ENCODE measurements around the gene OPCML. TPM values are rescaled to one million over a fixed set of nuclear protein-coding genes. Genes with fewer than 3 reads are reported as not detected.

OPCML gene
- total RNA-seq, 2 donors from 2014 or later: 0.34 TPM; not detected in 1

DNA sequence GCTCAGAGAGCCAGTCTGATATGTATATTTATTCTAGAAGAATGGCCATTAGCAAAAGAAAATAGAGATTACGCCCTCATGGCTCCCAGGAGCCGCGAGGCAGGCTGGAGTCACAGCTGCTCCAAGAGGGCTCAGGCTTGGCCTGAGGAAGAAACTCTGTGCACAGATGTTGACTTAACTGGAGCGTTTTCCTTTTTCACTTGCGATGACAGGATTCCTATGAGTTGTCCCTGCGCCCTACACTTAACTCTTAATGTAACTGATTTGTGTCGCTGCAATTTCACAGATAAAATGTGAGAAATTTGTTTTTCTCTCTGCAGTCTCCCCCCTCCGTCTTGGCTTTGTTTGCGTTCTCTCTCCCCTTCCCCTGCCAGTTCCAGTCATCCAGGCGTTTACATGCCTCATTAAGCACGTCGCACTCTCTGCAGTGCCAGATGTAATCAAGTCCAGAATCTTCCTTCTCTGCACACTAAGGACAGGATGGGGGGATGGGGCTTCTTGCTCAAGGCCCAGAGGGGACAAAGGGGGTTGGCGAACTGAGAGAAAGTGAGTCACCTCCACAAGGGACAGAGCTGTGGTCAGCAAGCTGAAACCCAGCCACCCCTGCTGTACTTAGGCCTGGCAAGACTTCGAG is 1101.8 kb downstream of the OPCML start:
- DNase-seq (ENCODE audit: low spot score): no peak
- 15% methylated on average over 14 of the region's 14 CpGs for WGBS
- TF ChIP-seq, protein P1, sequence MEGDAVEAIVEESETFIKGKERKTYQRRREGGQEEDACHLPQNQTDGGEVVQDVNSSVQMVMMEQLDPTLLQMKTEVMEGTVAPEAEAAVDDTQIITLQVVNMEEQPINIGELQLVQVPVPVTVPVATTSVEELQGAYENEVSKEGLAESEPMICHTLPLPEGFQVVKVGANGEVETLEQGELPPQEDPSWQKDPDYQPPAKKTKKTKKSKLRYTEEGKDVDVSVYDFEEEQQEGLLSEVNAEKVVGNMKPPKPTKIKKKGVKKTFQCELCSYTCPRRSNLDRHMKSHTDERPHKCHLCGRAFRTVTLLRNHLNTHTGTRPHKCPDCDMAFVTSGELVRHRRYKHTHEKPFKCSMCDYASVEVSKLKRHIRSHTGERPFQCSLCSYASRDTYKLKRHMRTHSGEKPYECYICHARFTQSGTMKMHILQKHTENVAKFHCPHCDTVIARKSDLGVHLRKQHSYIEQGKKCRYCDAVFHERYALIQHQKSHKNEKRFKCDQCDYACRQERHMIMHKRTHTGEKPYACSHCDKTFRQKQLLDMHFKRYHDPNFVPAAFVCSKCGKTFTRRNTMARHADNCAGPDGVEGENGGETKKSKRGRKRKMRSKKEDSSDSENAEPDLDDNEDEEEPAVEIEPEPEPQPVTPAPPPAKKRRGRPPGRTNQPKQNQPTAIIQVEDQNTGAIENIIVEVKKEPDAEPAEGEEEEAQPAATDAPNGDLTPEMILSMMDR (IDR thresholded peaks at IDR 0.05): no peak
- no peak for TF ChIP-seq POLR2AphosphoS5 (IDR thresholded peaks at IDR 0.05)
- no peak for TF ChIP-seq POLR2A (IDR thresholded peaks at IDR 0.05)
- Histone ChIP-seq H3K4me1 (replicated peaks) (no peaks in the 10 kb centered on the region), H3K36me3 (no peaks in the 10 kb centered on the region), H3K4me3 (no peak overlapping the region), H3K27me3 (replicated peaks; ENCODE audit: insufficient read depth) (no peaks in the 10 kb centered on the region), H3K9me3 (no peaks in the 10 kb centered on the region), H3K27ac (no peak overlapping the region)
- intact Hi-C loops (cut with DNase I): no loop called here

DNA sequence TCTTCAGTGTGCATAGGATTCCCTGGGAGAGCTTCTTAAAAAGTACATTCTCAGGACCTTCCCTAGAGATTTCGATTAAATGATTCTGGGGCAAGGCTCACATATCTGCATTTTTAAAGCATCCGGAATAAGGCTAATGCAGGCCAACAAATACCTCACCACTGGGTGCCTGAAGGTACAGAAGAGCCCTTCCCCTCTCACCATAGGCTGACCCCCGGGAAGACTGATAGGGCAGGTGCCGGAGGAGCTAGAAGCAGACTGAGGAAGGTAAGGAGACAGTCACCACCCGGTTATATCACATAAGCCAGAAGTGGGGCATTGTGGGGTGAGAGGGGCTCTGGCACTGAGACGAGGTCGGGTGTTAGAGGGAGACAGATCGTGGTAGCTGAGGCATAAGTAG is 1102.6 kb downstream of the OPCML start:
- 90% methylated on average over 8 of the region's 8 CpGs for whole genome bisulfite sequencing
- no peaks in the 10 kb centered on the region for H3K9me3 ChIP-seq
- no peak overlapping the region for H3K4me3 ChIP-seq
- H3K4me1 ChIP-seq (replicated peaks): no peaks in the 10 kb centered on the region
- H3K27ac ChIP-seq: no peak overlapping the region
- TF ChIP-seq POLR2AphosphoS5 (IDR thresholded peaks at IDR 0.05) (no peak), POLR2A (IDR thresholded peaks at IDR 0.05) (no peak)
- TF ChIP-seq, protein P1 (IDR thresholded peaks at IDR 0.05): no peak
- H3K36me3 ChIP-seq: no peaks in the 10 kb centered on the region
- DNase-seq (ENCODE audit: low spot score): no peak
- intact Hi-C loops (cut with DNase I): no loop called here
- no peaks in the 10 kb centered on the region for H3K27me3 ChIP-seq (replicated peaks; ENCODE audit: insufficient read depth)

DNA sequence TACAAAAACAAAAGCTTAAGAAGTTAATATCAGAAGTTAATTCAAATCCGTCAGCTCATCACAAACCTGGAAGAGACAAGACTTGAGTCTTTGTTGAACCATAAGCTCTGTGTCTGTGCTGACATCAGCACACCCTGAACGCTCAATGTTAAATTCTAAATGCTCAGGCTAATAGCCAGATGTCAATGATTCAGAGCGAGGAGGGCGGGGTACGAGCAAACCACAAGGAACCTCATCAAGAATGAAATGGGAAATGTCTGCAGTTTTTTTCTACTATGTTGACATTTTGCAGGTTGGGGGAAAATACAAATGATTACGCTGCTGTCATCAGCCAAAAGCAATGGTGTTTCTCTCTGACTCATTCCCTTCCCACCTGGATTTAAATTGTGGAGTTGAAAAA is 1104.7 kb downstream of the OPCML start:
- H3K4me1 ChIP-seq (replicated peaks): no peaks in the 10 kb centered on the region
- no peaks in the 10 kb centered on the region for H3K36me3 ChIP-seq
- 80% methylated on average over 6 of the region's 6 CpGs for WGBS
- no peaks in the 10 kb centered on the region for H3K27me3 ChIP-seq (replicated peaks; ENCODE audit: insufficient read depth)
- no peak overlapping the region for H3K4me3 ChIP-seq
- no peaks in the 10 kb centered on the region for H3K9me3 ChIP-seq
- no peak for DNase-seq (ENCODE audit: low spot score)
- intact Hi-C loops (cut with DNase I): no loop called here
- no peak overlapping the region for H3K27ac ChIP-seq
- TF ChIP-seq POLR2AphosphoS5 (IDR thresholded peaks at IDR 0.05) (no peak), POLR2A (IDR thresholded peaks at IDR 0.05) (no peak)
- TF ChIP-seq, protein P1 (IDR thresholded peaks at IDR 0.05): no peak

DNA sequence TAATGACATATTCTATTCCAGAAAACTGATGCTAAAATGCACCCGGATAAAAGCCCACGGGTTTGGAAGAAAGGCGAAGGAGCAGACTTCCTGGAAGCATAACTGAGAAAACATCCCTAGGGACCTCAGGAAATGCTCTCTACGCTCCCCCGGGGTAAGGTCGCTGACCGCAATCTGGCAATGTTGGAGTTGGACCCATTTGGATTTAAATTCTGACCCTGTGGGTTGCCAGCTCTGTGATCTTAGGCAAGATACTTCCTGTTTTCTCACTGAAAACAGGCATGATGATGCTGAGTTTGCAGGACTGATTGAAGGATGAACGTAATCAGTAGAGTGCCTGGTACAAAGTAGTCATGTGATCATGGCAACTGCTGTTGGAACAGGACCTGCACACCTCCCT is 1107.9 kb downstream of the OPCML start:
- intact Hi-C loops (cut with DNase I): no loop called here
- Histone ChIP-seq H3K9me3 (no peaks in the 10 kb centered on the region), H3K4me3 (no peak overlapping the region), H3K4me1 (replicated peaks) (no peaks in the 10 kb centered on the region), H3K36me3 (no peaks in the 10 kb centered on the region), H3K27me3 (replicated peaks; ENCODE audit: insufficient read depth) (no peaks in the 10 kb centered on the region), H3K27ac (no peak overlapping the region)
- TF ChIP-seq POLR2A (IDR thresholded peaks at IDR 0.05) (no peak), POLR2AphosphoS5 (IDR thresholded peaks at IDR 0.05) (no peak)
- TF ChIP-seq, protein P1 (IDR thresholded peaks at IDR 0.05): no peak
- 78% methylated on average over 8 of the region's 8 CpGs for WGBS
- DNase-seq (ENCODE audit: low spot score): no peak

DNA sequence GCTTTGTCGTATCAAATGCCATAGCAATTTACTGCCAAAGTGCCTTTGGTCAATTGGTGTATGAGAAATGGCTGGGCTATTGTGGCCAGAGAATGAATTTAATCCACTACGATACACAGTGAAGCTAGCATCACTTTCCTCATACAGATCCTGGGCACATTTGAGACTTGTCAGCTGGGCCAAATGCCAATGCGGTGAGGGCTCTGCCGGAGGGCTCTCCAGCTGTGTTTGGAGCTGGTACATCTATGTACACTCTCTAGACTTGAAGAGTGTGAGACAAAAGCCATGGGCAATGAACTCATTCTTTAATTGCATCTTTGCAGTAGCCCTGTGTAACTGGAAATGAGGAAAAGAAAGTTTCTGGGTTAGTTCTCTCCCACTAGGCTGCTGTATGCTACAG is 1109.0 kb downstream of the OPCML start:
- H3K27ac ChIP-seq: no peak overlapping the region
- TF ChIP-seq, protein P1 (IDR thresholded peaks at IDR 0.05): no peak
- TF ChIP-seq POLR2A (IDR thresholded peaks at IDR 0.05) (no peak), POLR2AphosphoS5 (IDR thresholded peaks at IDR 0.05) (no peak)
- 79% methylated on average over 4 of the region's 4 CpGs for WGBS
- no peaks in the 10 kb centered on the region for H3K27me3 ChIP-seq (replicated peaks; ENCODE audit: insufficient read depth)
- no peak overlapping the region for H3K4me3 ChIP-seq
- no peaks in the 10 kb centered on the region for H3K36me3 ChIP-seq
- no peak for DNase-seq (ENCODE audit: low spot score)
- intact Hi-C loops (cut with DNase I): no loop called here
- H3K4me1 ChIP-seq (replicated peaks): no peaks in the 10 kb centered on the region
- no peaks in the 10 kb centered on the region for H3K9me3 ChIP-seq

Measured in prostate gland (tissue), 2 donors.